ENCODE measurements around the gene P3H4.

P3H4 gene

DNA sequence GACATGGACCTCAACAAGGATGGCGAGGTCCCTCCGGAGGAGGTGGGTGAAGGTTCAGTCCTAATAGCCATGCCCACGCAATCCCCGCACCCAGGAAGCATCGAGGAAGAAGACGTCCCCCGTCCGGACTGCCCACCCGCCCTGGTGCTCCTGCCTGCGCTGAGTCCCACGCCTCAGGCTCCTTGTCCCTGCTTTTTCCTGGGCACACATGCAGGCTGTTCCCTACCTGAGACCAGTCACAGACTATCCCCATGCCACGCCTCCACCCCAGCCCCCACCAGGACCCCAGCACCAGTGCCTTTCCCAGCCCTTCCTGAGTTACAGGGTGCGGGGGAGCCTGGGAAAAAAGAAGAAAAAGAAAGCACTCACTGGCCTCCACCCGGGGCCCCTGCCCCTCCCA is 10.0 kb upstream of the P3H4 start:
- DNase-seq (ENCODE audit: low read depth): no peak

DNA sequence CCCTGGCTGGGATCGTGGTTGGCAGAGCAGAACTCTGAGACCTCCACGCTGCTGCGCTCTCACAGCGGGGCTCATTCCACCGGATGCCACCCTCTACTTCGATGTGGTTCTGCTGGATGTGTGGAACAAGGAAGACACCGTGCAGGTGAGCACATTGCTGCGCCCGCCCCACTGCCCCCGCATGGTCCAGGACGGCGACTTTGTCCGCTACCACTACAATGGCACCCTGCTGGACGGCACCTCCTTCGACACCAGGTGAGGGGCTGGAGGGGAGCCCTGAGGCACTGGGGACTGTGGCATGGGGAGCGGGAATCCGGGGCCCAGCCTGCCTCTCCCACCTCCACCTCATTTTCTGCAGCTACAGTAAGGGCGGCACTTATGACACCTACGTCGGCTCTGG is 6.3 kb upstream of the P3H4 start:
- DNase-seq (ENCODE audit: low read depth): no peak

DNA sequence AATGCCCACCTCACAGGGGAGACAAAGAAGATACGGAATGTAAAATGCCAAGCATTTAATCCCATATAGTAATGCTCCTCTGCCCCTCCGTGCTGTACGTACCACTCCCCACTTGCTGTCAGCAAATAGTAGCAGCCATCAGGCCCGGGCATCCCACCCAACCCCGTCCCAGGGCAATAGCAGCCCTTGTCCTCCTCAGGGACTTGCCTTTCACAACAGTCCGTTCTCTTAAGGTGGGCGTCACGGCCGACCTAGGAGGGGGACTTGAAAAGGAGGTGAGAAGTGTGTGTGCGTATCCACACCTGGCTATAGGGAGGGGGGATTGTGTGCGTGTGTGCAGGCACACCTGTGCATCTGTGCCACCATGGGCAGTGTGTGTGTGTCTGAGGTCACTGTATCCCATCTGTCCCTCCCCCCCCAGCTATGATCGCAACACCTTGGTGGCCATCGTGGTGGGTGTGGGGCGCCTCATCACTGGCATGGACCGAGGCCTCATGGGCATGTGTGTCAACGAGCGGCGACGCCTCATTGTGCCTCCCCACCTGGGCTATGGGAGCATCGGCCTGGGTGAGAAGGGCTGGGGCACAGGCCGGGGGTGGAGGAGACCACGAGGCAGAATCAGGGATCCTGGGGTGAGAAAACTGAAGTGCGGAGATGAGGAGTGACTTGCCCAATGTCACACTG is 5.0 kb upstream of the P3H4 start:
- DNase-seq (ENCODE audit: low read depth): no peak

DNA sequence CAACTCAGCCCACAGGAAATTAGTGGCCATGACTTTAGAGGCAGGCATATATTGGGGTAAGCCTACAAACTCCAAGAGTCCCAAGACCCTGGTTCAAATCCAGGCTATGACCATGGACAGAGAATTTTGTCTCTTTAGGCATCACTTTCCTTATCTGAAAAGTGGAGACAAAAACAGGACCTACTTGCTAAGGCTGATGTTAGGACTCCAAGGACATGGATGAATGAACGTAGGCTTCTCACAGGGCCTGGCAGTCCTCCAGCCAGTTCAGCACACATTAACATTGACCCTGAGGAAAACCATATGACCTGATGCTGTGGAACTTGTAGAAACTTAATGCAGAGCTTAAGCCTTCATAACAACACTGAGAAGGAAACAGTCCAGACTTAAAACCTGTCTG is 2.4 kb upstream of the P3H4 start:
- no peak for DNase-seq (ENCODE audit: low read depth)

DNA sequence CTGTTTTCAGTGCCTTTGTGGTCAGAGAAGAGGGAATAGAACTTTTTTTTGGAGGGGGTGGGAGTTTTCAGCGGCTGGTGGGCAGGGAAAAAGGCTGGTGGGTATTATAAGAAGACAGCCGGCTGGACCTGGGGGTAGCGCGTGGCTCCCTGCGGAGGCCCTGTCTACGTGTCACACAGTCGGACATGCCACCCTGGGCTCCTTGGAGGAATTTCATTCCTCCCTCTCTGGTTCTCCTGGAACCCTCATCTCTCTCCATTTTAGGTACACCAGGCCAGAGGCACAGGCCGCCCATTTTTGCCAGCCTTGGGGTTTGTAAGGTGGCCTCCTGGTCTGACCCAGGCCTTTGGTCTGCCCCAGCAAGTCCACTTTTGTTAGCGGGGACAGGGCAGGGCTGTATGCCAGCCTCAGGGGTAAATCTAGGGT is 2.0 kb upstream of the P3H4 start:
- no peak for DNase-seq (ENCODE audit: low read depth)

DNA sequence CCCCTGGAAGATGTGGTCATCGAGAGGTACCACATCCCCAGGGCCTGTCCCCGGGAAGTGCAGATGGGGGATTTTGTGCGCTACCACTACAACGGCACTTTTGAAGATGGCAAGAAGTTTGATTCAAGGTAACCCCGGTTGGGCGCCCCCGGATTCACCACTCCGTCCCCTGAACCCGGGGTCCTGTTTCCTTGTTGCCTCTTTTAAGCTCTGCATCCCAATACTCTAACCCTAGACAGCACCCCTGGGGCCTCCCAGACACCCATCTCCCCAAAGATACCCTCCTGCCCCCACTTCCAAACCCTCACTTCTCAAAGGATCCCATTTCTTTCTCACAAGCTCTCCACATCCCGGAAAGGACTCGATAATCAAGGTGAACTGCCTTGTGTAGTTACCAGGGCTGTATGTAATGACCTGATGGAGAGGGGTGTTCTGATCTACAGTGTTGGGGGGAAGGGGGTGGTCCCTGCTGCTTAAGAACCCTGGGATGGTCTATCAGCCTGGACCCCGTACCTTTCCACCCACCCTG is 1.5 kb upstream of the P3H4 start:
- DNase-seq (ENCODE audit: low read depth): no peak

DNA sequence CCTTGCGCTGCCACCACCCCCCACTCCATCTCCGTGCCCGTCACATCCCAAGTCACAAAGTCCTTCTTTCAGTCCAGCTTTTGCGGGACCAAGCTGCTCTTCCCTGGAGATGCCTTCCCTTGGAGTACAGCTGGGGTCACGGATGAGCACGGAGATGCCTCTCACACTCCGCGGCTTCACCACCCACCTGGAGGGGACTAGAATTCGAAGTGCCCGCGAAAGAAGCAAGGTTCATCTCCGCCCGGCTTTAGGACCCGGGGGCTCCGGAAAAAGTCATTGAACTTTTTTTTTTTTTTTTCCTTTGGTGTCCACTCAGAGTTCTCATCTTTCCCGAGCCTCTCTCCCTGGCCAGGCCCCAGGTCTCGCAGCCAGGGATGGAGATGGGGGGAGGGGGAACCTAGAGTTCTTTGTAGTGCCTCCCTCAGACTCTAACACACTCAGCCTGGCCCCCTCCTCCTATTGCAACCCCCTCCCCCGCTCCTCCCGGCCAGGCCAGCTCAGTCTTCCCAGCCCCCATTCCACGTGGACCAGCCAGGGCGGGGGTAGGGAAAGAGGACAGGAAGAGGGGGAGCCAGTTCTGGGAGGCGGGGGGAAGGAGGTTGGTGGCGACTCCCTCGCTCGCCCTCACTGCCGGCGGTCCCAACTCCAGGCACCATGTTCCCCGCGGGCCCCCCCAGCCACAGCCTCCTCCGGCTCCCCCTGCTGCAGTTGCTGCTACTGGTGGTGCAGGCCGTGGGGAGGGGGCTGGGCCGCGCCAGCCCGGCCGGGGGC is 817 bp upstream of the P3H4 start, which contains the start of gene FKBP10:
Gene FKBP10, plus strand, starts transcription at position 624 of the 771 bp plus-strand sequence. Its CDS starts 31 bp downstream, at position 655.
- no peak for DNase-seq (ENCODE audit: low read depth)

DNA sequence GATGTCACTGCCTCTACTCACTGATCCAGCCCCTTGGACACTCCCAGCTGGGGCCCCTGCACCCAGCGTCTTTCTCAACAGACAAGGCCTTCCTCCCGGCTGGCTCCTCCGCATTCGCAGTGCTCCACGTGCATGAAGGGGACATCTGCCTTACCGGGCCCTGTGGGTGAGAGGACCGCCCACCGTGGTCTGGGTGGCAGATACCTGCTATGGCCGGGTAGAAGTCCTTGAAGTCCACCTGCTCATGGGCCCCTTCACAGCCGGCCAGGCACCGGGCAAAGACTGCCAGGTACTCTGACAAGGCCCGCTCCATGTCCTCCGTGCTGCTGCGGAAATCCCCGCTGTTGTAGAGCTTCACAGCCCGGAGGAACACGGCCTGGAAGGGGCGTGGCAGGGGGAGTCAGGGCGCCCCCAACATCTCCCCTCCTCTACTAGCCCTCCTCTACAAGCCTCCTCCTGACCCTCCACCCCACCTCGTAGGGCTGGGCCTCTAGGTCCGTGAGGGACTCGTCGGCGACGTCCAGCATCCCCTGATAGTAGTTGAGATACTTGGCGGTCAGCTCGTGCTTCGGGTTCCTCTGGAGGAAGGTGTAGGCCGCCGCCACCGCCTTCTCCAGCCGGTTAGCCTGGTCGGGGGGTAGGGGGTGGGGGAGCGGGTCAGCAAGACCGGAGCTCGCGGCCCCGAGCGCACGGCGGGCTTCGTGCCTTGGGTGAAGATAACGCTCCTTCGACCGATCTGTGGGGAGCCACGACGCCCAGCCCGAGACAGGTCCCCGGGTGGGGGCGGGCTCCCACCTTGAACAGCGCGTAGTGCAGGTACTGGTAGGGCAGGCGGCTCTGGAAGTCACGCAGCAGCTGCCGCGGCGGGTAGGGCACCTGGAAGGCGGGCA is 845 bp downstream of the P3H4 start:
- DNase-seq (ENCODE audit: low read depth): no peak

DNA sequence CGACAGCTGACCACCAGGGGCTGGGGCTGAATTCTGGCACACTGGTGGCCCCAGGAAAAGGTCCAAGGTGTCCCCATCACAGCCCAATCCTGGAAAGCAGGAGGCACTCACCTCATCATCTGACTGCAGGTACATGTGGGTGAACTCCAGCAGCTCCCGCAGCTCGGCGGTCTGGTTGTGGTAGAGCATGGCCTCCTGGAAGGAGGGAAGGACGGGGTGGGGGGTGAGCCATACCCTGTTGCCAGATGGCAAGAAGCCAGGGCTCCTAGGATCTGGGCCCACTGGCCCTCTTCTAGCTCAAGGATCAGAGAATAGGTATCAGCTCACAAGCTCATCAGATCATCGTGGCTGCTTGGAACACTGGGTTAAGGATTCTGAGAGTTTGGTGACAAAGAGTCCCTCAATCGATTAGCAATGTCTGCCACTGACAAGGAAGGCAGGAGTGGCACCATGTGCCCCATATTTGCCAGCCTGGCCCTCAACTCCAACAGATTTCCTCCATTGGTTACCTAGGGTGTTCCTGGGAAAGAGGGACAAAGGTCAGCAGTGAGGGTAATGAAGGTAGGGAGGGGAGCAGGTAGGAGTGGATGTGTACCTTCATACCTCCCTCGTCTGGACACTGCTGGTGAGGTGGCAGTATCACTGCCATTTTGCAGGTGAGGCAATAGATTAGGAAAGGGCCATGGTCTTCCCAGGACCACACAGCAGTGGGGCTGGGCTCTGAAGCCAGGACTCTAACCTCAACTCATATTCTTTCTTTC is 4.9 kb downstream of the P3H4 start:
- DNase-seq (ENCODE audit: low read depth): no peak

DNA sequence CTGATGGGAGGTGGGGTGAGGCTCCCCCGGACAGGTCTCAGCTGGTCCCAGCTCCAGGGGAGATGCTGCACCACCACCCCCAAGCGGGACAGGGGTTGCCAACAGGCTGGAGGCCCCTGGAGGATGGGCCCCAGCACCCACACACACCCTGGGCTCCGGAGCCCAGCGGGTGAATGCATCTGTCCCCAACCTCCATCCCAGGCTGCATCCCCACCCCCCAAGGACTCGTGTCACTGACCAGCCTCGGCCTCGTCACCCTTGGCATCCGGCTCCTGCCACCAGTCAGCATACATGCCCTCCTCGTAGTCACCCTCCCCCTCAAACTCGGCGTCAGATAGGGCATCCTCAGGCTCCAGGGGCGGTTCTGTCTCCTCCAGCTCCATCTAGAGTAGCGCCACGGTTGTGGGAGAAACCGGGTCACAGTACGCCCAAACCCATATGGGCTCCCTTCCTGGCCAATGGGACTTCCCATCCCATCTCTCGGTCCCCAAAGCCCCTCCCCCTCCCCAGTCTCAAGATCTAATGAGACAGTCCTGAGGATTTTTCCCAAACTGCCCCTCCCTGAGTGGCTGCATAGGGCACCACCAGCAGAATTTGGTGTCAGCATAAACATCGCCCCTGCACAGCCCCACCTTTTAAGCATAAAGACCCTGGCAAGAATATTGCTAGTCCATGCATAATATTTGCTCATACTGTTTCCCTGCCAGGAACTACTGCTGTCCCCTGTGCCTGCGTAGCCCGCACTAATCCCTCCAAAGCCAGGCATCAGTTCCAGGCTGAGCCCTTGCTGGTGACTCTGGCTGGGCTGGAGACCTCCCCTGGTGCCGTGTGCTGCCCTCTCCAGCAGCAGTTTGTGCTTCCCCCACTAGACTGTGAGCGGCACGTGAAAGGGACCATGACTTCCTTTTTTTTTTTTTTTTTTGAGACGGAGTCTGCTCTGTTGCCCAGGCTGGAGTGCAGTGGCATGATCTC is 8.4 kb downstream of the P3H4 start:
- no peak for DNase-seq (ENCODE audit: low read depth)

DNA sequence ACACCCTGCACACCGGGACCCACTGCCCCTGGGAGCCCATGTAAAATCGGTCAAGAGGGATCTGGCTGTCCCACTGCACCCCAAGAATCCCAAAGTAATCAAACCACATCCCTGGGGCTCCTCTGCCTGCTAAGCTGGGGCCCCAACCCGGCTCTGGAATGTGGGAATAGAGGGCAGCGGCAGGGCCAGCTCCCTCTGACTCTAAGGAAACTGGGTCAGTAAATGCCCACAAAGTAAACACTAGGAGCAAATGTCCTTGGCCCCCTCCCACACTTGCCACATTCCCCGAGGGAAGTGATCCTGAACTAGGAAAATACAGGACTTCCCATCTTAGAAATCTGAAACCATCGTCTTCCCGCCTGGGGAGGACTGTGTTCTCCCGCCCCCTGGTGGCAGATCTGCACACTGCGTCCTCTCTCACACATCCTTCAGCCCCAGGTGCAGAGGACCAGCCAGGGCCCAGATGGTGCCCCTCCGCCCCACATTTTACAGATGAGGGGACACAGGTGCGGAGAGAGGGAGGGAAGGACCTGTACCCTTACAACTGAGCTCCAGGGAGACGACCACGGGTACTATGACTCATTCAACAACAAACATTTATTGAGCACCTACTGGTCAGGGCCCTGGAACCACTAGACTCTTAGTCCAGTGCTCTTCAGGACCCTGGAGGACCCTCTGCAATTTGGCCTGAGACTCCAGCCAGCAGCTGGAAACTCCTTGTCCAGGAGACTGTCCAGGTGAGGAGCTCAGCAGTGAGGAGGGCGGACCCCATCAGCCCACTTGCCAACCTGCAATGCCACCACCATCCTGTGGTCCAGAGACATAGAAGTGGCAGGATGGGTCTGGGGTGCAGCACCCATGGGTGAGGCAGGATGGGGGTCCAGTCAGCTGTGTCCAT is 10.1 kb downstream of the P3H4 start:
- DNase-seq (ENCODE audit: low read depth): peak; percentile 64

DNA sequence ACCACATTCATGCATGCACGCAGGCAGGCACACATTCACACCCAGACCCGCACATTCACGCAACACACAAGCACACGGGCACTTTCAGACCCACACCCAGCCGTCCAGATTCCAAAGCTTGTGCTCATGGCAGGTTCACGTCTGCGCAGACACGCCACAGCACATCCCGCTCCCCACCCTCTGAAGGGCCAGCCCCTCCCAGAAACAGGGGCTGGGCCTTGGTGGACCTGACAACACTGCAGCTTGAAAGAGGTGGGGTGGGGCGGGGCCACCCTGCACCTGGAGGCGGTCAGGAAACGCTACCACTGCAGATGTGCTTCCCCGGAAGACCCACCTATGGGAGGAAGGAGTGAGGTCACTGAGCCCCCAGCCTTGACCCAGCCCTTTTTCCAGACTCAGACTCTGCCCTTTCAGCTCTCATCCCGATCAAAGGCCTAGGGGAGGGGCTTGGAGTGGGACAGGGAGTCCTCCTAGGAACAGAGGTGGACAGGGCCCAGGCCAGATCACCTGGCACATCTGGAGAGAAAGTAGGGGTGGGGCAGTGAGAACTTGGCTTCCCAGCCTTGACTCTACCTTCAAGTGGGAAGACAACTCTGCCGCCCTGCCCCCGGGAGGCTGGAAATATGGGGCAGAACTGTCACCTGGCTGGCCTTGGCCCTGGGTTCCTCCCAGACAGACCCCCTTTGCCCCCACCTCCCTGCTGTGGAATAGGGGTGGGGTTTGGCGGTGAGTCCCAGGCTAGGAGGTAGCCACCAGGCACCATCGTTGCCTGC is 11.0 kb downstream of the P3H4 start:
- DNase-seq (ENCODE audit: low read depth): no peak

DNA sequence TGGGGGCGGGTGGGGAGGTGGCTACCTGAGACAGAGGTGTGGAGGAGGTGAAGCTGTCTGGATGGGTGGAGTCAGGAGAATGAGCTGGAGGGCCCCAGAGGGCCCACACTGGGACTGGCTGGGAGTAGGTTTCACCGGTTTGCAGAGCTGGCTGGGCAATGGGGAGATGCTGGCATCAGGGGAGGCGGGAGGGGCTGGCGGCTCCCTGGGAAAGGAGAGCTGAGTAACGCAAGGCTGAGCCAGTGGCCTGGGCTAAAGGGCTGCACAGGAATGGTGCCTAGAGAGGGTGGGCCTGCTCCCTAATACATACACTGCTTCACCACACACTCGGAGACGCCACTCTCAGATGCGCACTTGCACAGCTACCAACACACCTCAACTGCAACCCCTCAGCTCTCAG is 12.4 kb downstream of the P3H4 start:
- no peak for DNase-seq (ENCODE audit: low read depth)

DNA sequence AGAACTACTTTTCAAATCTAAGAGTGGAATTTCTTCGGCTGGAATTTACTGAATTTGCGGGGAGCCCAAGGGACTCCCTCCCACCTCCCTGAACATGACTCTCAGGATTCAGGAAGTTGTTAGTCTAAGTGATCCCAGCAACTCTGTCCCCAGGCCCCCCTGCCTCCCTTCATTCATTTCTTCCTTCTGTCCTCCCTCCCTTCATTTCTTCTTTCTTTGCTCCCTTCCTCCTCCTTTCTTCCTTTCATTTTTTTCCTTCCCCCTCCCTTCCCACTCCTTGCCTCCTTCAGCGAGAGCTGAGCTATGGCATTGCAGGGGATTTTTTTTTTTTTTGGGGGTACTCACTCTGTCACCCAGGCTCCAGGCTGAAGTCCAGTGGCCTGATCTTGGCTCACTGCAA is 14.4 kb downstream of the P3H4 start:
- no peak for DNase-seq (ENCODE audit: low read depth)

DNA sequence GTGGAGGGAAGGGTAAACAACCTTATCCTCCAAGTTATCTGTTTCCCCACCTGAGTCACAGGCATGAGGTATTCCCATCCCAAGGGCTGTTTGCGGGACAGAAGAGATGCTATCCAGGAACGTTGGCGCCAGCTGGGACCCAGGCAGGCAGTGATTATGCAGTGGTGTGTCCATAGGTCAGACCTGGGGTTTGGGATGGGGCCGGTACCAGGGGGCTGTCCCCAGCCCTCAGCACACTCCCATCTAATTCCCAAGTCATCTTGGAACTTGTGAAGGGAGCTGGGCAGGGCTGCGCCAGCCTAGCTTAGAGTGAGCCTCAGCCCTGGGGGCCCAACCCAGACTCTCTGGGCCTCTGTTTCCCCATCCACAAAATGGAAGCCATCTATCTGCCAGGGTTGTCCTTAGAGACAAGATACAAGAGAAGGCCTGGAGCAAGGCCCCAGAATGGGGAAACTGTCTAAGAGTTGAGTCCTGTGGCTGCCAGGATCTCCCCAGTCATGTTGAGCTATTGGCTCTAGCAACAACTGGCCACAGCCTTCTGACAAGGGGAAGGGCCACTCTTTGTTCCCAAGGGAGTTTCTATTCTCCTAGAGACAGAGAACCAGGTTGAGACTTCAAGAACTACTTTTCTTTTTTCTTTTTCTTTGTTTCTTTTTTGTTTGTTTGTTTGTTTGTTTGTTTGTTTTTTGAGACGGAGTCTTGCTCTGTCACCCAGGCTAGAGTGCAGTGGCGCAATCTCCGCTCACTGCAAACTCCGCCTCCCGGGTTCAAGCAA is 15.4 kb downstream of the P3H4 start:
- no peak for DNase-seq (ENCODE audit: low read depth)

DNA sequence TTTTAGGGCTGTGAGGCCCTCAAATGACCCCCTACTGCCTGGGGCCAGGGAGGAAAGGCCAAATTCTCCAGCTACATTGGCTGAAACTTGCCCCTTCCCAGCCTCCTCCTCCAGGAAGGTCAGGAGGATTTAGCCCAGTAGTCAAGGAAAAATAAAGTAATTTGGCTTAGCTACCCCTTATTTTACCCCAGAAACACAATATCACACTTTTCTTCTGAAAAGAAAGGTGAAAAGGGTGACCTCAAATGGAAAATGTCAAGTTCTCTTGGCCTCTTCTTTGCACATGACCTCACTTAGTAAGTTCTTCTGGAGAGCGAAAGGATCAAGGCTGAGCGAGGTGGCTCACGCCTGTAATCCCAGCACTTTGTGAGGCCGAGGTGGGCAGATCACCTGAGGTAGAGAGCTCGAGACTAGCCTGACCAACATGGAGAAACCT is 17.2 kb downstream of the P3H4 start:
- DNase-seq (ENCODE audit: low read depth): no peak

DNA sequence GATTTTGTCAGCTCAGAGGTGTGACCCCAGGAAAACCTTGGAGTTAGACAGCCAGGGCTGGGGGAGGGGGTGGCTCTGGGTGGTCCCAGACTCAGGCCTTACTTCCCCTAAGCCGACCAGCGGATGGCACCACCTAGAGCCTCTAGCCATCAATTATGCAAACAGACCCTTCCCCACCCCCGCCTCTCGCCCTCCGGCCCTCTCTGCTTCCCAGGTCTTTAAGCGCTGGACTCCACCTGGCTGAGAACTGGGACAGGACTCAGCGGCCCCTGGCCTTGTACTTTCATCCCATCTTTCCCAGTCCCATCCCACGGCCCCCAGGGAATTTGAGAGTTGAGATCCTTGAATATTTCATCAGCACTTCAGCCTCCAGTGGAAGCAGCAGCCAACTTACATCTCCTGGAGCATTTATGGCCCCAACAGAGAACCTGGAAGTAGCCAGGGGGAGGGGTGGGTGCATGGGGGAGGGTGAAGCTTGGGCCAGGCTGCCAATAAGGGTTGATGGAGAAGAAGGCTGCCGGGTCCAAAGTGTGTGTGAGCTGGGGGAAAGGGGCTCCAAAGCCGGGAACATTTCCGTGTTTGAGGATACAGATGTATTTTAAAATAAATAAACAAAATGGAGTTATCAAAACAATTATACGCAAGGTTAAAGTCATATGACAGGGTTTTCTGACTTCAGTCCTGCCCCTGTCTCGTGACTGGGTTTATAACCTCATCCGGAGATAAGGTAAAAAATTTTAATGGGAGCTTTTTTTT is 17.8 kb downstream of the P3H4 start:
- DNase-seq (ENCODE audit: low read depth): no peak

Measured in activated T-cell treated with anti-CD3 and anti-CD28 coated beads for 48 hours (primary cell).